Measurements from ENCODE around the gene IBSP.

IBSP gene, protein sequence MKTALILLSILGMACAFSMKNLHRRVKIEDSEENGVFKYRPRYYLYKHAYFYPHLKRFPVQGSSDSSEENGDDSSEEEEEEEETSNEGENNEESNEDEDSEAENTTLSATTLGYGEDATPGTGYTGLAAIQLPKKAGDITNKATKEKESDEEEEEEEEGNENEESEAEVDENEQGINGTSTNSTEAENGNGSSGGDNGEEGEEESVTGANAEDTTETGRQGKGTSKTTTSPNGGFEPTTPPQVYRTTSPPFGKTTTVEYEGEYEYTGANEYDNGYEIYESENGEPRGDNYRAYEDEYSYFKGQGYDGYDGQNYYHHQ

DNA sequence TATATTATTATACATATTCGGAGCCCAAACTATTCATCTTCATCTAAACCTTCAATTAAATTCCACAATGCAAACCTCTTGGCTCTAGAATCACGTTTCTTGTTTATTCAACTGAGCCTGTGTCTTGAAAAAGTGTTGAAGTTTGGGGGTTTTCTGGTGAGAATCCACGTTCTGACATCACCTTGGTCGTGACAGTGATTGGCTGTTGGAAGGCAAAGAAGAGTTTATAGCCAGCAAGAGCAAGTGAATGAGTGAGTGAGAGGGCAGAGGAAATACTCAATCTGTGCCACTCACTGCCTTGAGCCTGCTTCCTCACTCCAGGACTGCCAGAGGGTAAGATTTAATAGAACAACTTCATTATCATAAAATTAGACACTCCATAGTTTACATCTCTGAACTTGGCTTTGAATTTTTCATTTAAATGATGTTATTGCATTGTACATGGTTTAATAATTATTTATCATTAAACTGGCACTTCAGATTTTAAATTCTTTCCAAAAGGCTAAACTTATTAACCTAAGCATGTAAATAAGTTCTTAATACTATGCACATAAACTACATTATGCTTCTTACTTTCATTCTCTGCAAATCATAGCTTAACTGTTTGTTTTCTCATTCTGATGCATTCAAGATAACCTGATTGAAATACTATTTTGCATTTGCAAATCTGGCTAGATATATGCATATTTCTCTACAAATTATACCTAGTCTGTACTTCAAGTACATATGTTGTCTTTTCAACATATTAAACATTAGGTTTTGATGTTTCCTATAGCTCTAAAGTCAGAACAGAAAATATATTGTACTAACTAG is at the start of gene IBSP:
Gene IBSP, plus strand, starts transcription at position 254 of the 813 bp plus-strand sequence. CDS start 2,808 bp downstream, outside the sequence.
- DNase-seq (ENCODE audit: low read depth), result no peak

DNA sequence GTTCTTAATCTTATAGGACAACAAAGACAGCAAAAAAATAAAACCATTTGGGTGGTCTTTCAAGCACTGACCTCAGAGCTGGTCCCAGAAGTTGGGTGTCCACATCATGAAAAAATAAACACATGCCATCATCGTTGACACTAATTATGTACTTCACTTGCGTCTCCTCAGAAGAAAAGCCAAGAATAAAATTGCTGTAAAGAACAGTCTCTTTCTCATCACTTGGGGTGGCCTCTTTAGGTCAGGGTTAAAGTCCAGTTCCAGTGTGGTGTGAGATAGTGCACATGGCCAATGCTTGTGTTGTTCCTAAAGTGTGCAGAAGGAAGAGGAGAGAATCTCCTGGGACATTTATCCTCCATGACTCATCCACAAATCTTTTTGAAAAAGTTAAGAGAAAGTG is 49.5 kb upstream of the IBSP start:
- no peak for DNase-seq (ENCODE audit: low read depth)

DNA sequence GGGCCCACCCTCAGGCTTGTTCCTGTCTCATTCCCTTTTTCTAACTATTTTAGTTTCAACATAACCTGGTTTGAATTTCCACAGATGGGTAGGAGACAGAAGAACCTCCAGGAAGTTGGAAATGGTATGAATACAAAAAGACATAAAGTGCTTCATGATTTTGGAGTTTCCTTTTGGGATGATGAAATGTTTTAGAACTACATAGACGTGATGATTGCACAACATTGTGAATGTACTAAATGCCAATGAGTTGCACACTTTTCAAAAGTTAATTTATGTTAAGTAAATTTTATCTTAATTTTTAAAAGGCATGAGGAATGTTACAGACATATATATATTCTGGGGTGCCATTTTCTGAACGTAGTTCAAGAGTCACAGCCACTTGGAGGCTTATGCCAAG is 41.1 kb upstream of the IBSP start:
- no peak for DNase-seq (ENCODE audit: low read depth)

DNA sequence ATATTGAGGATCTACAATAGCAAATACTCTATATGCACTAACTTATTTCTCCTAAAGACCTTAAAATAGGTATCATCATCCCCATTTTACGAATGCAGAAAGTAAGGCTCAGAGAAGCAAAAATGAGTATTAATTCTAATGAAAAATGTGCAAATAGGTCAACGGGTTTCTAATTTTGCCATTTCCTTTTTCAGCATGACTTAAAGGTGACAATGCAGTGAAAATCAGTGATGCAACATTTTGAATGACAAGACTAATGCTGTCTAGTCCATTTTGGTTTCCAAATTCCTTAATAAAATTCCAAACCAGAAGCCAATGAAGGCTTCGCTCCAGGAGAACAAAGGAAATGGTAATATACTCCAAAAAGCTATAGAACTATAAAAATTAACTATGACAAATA is 37.0 kb upstream of the IBSP start:
- no peak for DNase-seq (ENCODE audit: low read depth)

DNA sequence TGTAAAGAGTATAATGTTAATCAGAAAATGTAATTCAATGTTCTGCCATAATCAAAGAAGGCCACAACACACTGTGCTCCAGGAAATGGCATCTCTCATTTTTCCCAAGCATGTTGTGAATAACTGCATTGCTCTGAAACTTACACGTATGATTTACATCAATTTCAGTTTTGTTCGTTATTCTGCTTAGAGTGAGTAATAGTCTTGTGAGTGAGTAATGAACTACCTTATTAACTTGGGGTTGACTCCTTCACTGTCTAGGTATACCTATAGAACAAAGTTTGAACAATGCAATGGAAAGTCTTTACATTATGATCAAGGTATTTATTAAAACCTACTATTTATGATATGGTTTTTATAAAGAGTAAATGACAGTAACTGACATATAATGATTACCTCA is 17.8 kb upstream of the IBSP start:
- no peak for DNase-seq (ENCODE audit: low read depth)

DNA sequence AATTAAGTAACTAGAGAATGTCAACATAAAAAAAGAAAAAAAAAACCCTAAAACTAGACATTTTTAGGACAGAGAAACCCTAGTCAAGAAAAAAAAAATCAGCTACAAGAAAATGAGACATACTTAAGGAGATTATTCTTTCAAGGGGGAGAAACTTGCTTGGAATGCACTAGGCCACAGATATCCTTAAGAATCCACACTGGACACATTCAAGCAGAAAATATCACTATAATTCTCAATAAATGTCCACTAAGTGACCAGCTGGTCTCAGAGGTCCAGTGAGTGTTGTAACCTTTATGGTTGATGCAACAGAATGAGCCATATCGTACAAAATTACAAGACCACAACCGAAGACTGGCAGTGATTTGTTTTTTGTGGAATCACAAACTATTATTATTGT is 15.6 kb upstream of the IBSP start:
- no peak for DNase-seq (ENCODE audit: low read depth)

DNA sequence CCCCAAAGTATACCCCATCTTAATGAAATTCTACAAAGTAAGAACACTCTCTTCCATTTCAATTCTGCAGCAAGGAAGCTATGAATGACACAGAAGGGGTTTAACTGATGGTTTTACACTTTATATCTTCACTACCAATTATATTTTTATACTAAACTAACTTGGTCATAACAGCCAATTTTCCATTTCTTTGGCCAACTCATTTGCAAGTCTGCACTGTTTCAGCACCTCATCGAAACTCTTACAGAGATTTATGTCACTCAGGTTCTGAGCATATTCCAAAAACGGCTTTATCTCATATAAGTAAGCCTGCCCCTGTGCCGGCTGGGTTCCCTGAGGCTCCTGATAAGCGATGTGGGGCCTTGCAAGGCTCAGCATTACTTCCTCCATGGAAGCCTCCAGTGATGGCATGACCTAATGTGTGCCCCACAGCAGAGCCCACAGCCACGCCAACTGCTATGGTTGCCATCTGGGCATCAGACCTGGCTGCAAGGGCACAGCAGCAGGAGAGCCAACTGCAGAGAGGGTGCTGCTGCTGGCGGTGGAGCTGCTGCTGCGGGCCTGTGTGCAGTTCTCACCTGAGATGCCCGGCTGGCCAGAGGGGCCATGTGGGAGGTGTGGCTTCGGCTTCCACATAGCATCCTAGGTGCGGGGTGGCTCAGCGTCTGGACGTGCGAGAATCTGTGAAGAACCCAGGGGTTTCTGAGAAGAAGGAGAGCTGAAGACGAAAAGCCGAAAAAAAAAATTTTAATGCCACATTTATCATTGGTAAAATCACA is 13.4 kb upstream of the IBSP start:
- DNase-seq (ENCODE audit: low read depth), result no peak

DNA sequence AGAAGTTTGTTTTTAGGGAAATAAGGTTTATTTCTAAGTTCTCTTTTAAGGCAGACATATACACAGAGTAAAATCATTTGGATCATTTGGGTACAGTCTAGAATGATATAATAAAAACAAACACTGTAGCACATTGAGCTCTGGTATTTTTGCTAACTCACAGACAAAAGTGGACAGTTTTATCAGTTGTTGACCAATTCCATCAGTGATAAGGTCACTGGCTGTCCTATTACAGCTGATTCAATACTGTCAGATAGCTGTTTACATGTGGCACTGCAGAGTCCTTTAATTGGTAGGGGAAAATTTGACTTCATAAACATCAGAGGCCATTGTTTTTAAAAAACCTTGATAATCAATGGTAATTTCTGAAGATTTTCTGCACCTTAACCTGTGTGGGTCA is 3.5 kb downstream of the IBSP start:
- no peak for DNase-seq (ENCODE audit: low read depth)

DNA sequence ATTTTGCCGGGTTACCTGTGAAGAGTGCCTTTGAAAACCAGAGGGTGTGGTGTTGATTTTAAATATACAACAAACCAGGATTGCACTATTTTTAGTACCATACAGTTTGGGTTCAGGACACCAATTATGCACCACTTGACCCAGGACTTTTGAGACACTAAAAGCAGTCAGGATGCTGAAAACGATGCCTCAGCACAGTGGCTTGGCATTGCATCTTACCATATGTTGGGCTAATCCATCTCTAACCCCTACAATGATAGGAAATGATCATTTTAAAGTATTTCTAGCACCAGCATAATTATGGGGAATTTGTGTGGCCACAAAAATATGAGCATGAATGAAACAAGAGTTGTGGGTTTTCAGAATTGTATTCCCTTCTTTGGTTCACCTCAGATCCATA is 4.1 kb downstream of the IBSP start:
- DNase-seq (ENCODE audit: low read depth), result no peak

DNA sequence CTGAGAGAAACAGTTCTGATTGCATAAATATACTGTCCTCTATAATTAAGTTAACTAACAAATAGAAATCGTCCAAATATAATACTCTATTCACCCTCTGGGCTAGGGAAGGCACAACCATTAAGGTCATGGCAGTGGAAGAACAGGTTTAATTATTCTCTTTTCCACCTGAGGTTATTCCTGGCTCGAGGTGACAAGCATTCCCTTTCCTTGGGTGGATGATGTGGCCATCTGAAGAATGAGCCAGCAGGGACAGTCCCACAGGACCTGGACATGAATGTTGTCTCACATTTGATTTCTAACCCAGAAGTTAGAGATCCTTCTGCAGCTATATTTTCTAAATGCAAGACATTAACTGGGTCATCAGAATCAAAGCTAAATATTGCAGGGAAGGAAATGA is 5.5 kb downstream of the IBSP start:
- DNase-seq (ENCODE audit: low read depth), result no peak

DNA sequence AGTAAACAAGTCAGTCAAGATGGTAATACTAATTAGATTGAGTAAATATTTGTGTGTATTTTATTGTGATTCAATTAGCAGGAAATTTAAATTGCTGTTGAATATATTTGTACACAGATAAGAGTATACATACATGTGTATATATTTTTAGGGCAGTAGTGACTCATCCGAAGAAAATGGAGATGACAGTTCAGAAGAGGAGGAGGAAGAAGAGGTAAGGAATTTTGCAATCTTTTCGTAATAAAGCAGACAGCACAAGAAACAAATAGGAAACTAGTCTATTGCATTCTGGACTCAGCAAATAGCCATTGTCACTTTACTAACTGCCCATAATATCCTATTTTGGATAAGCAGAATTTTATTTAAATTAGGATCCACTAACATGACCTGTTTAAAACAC is 6.6 kb downstream of the IBSP start:
- DNase-seq (ENCODE audit: low read depth), result peak; percentile 75

DNA sequence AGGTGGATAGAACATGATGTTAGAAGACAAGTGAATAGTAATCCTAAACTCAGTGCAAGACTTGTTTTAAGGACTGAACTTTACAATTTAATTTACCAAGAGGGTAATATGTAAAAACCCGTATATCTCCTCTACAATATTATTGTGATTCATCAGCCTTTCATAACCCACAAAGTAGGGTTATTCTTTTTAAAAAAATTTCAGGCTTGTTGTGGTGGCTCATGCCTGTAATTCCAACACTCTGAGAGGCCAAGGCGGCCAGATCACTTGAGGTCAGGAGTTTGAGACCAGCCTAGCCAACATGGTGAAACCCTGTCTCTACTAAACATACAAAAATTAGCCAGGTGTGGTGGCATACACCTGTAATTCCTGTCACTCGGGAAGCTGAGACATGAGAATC is 7.2 kb downstream of the IBSP start:
- DNase-seq (ENCODE audit: low read depth), result peak; percentile 74

DNA sequence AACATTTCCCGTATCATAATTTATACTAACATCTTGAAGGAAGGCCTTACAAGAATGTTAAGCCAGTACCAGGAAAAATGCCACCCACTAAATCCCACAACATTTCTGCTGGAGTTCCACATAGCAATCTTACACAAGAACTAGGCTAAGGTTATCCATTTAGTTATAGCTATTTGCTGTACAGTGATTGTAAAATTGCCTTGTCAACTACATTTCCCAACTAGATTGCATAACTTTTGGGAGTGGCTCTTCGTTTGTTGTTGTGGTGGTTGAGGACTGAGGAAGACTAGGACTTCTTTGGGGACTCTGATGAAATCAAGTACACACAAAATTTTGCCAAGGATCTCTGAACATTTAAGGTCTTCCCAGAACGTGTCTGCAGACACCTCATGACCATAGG is 8.0 kb downstream of the IBSP start:
- DNase-seq (ENCODE audit: low read depth), result no peak

DNA sequence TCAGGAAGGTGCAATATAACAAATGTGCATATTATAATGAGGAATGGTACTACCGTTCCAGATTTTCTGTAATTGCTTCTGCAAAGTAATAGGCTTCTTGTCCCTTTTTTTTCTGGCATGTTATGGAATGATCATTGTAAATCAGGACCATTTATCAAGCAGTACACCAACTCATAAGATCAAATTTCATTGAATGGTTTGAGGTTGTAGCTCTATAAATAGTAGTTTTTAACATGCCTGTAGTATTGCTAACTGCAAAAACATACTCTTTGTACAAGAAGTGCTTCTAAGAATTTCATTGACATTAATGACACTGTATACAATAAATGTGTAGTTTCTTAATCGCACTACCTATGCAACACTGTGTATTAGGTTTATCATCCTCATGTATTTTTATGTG is 12.6 kb downstream of the IBSP start:
- DNase-seq (ENCODE audit: low read depth), result no peak

DNA sequence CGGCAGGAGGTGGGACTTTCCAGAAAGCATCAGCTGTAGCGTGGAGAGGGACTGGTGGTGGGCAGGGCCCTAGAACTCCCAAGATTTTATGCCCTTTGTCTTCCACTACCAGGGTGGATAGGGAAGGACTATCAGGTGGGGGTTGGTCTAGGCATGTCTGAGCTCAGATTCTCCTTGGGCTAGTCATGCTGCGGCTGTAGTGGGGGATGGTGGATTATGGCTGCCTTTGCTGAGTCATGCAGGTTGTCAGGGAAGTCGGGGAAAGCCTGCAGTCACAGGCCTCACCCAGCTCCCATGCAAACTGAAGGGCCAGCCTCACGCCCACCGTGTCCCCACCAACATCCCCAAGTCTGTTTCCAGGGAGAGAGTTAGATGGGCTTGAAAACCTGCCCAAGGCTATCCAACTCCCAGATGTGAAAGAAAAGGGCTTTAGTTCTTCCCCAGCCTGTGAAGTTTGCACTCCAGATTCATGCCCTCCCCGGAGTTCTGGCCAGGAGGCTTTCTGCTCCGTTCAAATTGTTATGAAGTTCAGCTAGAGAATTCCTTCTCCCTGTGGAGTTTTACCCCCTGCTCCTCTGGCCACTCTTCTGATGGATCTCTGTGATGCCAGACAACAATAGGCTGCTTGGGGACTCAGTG is 20.0 kb downstream of the IBSP start:
- peak; percentile 91 for DNase-seq (ENCODE audit: low read depth)

DNA sequence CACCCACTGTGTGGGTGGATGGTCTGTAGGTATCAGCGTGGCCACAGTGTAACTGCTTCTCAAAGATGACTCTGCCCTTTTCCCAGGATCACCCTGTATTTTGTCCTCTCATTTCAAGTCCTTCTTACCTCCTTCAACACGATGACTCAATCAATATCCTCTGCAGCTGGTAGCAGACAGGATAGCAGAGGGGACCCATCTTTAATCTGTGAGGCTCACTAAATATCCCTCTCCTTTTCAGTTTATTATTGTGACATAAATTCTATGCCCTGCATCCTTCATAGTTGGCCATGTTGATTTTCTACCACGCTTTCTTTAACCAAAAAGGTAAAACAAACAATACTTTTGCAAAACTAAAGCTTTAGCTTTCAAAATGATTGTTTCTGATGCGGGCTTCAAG is 23.8 kb downstream of the IBSP start:
- DNase-seq (ENCODE audit: low read depth), result no peak

DNA sequence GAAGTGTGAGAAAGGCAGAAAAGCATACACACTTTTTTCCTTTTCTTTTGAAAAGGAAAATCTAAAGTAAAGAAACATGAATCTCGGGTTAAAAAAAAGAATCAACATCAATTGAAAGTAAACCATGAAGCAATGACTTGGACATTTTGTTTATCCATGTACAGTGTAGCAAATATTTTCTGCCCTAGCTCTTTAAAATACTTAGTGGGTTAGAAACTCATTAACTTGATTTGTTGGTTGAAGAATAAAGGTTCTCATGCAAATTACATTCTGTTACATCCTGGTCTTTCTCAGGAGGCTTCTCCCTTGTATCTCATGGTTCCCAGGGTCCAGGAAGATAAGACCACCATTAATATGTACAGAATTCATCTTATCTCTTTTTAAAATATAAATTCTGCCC is 24.4 kb downstream of the IBSP start:
- DNase-seq (ENCODE audit: low read depth), result no peak

DNA sequence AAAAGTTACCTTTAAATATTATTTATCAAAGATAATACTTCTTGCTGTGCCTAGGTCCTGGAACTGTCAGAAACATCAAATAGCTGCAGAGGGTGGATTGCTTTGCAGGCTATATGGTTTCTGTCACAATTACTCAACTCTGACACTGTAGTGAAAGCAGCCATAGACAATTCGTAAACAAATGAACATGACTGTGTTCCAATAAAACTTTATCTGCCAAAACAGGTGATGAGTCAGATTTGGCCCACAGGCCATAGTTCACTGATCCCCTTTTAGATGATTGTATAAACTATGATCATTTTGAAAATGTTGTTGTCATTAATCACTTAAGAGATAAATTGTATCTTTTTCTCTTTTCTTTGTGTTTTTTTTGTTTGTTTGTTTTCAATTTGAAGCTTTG is 25.0 kb downstream of the IBSP start:
- peak; percentile 52 for DNase-seq (ENCODE audit: low read depth)

DNA sequence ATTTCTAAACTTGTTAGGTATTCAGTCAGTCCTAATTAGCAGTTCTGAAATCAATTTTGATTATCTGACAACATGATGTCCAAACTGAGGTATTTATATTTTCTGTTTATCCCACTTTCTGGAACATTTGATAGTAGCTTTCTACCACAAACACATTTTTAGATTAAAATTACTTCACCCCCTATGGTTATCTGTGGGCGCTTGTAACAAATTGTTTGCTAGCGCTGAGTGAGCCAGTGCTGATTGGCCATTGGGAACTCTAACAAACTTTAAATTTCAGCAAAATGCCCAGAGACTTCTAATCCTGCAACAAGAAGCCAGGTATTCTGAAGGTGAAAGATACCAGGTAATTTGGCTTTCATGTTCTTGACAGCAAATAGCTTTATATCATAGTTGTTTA is 33.3 kb downstream of the IBSP start, which contains the start of gene MEPE:
Gene MEPE, plus strand, starts transcription at position 301 of the 400 bp plus-strand sequence. CDS start 1,746 bp downstream, outside the sequence.
- no peak for DNase-seq (ENCODE audit: low read depth)

DNA sequence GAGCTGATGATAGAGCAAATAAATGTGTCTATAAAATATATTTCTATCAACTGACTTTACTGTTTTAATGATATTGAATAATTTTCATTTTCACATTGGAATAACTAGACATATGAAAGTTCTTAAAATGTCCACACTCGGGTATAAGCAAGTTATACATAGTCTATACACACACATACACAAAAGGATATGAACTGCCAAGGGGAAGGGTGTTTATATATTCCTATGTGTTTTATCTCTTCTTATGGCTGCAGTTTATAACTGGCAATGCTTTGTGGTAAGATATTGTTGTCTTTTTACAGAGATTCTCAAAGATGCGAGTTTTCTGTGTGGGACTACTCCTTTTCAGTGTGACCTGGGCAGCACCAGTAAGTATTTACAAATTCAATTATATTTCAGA is 35.0 kb downstream of the IBSP start:
- DNase-seq (ENCODE audit: low read depth), result no peak

DNA sequence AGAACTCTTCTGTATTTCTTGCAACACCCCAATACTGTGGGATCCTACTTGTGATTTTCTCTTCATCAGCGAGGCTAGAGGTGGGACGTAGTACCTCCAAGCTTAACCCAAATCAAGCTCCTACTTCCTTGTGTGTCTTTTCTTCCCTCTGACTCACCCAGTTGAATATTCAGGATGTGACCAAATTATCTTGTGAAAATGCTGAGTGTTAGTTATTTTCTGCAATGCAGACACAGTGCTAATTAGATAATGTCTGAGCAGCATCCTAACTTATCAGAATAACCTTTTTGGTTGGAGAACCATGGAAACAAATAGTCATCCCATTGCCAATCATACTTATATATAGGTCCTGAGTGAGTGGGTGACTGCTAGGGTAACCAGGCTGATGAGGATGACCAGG is 35.8 kb downstream of the IBSP start:
- DNase-seq (ENCODE audit: low read depth), result peak; percentile 14

DNA sequence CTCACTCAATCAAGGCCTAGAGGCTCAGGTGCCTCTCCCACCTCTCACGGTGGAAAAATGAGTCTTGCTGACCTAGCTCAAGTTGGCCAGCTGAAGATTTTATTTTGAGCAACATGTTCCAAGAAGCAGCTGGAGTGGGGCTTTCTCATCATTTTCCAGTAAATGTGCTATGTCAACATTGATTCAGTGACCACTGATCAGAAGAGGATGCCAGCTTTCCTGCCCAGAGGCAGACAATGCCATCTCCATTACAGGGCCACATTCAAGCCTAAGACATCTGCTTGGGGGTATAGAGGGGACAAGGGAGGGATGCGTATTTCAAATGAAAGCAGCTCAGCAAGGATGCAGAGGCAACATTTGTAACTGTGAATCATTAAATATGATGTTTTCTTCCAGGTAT is 36.4 kb downstream of the IBSP start:
- no peak for DNase-seq (ENCODE audit: low read depth)
